NB4 (cell line): ENCODE data around the gene TMEM97.

Experiments used
- MYC ChIP-seq: IDR thresholded peaks from 2 replicates; pipeline ENCODE4 v1.6.1; 2011; ENCODE audit warnings: low read depth, low read length
- POLR2A ChIP-seq: IDR thresholded peaks from 2 replicates; pipeline ENCODE4 v1.6.1; 2011; ENCODE audit warnings: mild to moderate bottlenecking; ENCODE audit not compliant: insufficient read length; ENCODE audit errors: extremely low read depth
- TF ChIP-seq, protein P1 (sequence below): IDR thresholded peaks from one replicate; pipeline ENCODE4 v1.5.1; 2012; ENCODE audit warnings: low read depth, low read length

DNA sequence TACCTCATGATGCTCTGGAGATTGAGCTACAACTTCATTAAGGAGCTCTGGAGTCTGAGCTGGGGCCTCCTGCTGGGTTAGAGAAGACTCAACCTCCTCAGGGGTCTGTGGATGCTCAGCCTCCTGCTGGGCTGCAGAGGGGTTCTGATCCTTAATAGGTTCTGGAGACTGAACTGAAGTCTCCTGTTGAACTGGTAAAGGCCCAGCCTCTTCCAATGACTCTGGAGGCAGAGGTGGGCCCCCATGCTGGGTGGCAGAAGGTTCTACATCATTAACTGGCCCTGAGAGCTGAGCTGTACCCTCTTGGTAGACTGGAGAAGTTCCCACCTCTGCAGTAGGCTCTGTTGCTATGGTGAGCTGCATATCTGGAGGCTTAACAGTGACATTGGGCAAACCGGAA is 48.1 kb upstream of the TMEM97 start:
- TF ChIP-seq, protein P1, sequence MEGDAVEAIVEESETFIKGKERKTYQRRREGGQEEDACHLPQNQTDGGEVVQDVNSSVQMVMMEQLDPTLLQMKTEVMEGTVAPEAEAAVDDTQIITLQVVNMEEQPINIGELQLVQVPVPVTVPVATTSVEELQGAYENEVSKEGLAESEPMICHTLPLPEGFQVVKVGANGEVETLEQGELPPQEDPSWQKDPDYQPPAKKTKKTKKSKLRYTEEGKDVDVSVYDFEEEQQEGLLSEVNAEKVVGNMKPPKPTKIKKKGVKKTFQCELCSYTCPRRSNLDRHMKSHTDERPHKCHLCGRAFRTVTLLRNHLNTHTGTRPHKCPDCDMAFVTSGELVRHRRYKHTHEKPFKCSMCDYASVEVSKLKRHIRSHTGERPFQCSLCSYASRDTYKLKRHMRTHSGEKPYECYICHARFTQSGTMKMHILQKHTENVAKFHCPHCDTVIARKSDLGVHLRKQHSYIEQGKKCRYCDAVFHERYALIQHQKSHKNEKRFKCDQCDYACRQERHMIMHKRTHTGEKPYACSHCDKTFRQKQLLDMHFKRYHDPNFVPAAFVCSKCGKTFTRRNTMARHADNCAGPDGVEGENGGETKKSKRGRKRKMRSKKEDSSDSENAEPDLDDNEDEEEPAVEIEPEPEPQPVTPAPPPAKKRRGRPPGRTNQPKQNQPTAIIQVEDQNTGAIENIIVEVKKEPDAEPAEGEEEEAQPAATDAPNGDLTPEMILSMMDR: no peak
- TF ChIP-seq MYC (no peak), POLR2A (no peak)
